GM12872 (cell line): ENCODE results near the gene TARBP2.

Experiments
- TF ChIP-seq, protein P1 (sequence below): IDR thresholded peaks from 3 replicates; pipeline ENCODE4 v1.5.1; 2011; ENCODE audit warnings: low read depth, mild to moderate bottlenecking, low read length, moderate library complexity; ENCODE audit not compliant: insufficient read depth

TARBP2 gene

DNA sequence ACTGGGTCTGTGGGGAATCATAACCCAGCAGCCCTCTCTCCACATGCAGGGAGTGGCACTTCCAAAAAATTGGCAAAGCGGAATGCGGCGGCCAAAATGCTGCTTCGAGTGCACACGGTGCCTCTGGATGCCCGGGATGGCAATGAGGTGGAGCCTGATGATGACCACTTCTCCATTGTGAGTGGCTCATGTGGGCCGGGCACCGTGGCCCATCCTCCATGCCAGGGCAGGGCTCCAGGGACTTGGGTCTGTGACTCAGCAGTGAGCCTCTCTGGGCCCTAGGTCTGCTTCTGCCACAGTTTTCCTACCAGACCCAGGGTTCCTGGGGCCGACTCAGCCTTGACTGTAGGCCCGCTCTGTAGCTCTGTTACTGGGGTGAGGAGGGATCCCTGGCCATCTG lies 4.0 kb downstream of the TARBP2 start:
- TF ChIP-seq, protein P1, sequence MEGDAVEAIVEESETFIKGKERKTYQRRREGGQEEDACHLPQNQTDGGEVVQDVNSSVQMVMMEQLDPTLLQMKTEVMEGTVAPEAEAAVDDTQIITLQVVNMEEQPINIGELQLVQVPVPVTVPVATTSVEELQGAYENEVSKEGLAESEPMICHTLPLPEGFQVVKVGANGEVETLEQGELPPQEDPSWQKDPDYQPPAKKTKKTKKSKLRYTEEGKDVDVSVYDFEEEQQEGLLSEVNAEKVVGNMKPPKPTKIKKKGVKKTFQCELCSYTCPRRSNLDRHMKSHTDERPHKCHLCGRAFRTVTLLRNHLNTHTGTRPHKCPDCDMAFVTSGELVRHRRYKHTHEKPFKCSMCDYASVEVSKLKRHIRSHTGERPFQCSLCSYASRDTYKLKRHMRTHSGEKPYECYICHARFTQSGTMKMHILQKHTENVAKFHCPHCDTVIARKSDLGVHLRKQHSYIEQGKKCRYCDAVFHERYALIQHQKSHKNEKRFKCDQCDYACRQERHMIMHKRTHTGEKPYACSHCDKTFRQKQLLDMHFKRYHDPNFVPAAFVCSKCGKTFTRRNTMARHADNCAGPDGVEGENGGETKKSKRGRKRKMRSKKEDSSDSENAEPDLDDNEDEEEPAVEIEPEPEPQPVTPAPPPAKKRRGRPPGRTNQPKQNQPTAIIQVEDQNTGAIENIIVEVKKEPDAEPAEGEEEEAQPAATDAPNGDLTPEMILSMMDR: no peak

DNA sequence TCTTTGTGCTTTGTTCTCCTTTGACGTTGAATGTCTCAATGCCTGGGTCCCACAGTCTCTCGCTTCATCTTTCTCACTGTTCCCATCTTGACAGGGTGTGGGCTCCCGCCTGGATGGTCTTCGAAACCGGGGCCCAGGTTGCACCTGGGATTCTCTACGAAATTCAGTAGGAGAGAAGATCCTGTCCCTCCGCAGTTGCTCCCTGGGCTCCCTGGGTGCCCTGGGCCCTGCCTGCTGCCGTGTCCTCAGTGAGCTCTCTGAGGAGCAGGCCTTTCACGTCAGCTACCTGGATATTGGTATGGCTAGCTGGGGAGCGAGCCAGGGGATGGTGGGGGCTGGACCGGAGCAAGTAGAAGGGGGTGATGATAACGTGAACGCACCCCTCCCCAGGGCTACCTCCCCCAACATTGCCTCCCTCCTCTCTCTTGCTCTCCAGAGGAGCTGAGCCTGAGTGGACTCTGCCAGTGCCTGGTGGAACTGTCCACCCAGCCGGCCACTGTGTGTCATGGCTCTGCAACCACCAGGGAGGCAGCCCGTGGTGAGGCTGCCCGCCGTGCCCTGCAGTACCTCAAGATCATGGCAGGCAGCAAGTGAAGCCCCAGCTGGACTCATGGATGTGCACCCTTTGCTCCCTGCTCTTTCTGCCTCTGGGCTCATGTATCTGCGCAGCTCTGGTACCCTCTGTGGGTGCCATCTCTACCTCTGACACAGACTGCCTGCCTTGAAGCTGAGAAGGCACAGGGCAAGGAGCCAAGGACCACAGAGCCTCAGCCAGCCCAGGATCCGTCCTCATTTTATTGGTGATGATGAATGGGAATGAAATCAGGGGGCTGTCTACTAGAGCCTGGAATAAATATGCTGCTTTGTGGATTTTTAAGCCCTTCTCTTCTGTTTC lies 4.7 kb downstream of the TARBP2 start:
- TF ChIP-seq, protein P1: no peak

DNA sequence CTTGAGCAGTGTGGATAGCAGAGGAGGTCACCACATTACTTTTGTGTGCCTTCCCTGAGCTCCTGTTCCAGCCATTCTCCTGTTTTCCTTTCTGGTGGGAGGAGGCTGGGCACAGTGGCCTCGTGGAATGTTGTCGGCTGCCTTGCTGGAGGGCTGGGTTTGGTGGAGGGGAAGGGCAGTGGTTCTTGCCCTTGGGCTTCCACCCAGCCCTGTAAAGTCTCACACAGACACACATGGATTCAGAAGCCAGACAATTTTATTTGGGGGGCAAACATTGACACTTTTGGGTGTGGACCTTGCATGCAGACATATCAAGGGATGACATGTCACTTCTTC lies 5.3 kb downstream of the TARBP2 start:
- TF ChIP-seq, protein P1: no peak

DNA sequence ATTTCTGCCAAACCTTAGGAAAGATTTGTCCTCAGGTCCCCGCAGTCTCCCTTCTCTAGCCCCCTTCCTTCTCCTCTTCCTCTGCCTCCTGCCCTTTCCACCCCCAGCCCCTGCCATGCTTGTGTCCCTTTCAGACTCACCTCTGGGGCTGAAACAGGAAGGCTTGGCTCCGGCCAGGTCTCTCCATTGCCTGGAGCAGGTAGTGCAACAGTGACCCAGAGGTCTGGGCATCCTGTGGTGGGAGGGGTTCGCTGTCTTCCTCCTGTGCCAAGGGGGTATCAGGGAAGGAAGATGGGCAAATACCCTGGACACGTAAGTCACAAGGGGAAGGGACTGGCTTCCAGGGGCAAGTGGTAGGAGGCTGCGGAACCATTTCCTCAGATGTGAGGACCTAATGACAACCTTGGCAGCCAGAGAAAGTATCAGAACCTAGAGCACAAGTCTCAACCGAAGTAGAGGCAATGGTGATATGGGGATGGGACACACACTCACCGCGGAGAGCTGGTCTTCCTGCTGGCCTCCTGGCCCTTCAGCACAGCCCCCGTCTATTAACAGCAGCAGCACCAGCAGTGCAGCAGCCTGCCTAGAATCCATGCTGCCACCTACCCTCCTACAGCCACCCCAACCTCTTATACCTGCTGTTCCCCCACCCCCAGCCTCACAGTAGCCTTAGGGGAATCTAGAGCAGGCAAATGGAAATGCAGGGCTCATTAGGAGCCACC lies 6.0 kb downstream of the TARBP2 start, which contains the start of gene NPFF:
TSS of gene NPFF (minus strand) at position 604 of the 722 bp plus-strand sequence. CDS start at position 594, 10 bp downstream.
- TF ChIP-seq, protein P1: no peak

DNA sequence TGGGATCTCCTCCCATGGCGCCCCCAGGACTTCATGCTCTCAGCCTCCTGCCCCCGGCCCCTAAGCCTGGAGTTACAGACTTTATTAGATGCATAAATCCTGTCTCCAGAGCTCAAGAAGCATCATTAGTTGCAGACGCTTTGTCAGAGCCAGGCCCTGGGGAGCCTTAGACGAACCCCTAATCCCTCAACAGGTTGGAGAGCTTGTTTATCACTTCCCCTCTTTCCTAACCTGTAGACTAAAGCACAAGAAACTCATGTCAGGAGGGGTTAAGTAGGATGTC lies 6.5 kb downstream of the TARBP2 start:
- TF ChIP-seq, protein P1: no peak

DNA sequence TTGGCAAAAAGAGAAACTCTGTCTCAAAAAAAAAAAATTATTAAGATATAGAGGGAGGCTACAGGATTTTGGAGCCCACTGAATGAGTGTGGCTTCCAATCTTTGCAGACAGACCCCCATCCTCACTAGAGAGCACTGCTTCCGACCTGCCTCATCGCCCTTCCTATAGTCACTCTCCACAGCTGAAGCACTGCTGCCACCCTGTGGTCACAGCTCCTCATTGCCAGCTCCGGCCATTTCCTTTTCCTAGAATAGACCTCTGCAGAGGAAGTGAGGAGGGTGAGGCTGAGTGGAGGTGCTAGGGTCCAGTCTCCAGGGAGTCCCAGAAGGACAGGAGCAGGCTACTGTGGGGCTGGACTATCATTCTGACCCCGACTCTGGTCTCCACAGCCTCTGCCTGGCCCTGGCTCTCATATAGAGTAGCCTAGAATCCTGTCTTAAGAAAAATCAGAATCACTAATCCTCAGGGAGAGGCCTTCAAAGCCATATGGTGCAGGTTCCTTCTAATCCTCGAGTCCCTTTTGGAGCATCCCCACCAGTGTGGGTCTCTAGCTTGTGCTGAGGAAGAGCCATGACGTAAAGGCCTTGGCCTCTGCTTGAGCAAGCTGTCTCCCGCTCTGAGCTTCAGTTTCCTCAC lies 7.6 kb downstream of the TARBP2 start:
- TF ChIP-seq, protein P1: peak; percentile 94

DNA sequence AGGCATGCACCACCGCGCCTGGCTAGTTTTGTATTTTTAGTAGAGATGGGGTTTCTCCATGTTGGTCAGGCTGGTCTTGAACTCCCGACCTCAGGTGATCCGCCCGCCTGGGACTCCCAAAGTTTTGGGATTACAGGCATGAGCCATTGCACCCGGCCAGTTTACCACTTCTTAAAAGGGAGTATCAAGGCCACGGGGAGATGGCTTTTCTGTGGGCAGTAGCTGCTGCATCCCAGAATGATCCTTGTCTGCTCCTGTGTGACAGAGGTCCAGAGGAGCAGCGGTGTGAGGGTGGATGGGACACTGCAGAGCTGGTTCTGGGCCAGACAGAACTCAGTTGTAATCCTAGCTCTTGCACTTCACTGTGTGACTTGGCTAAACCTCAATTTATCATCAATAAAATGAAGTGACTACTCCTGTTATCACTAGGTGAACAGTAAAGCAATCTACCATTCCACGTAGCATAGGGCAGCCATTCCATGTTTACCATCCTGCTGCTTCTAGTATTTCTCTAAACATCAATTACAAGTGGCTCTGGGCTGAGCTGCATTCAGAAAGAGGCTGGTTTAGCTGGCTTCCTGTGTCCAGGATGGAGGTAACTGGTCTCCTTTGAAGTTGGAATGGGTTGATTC lies 9.2 kb downstream of the TARBP2 start:
- TF ChIP-seq, protein P1: no peak
